HG02885 (cell line): Measurements from ENCODE around the gene INS.
"Not testable (repeated sequence)": the region's sequence is repeated elsewhere in the genome, so short reads cannot be mapped to it uniquely, and the experiment has no call there.

Experiments
- ATAC-seq: cut with Tn5 transposase; IDR thresholded peaks from one replicate; pipeline ENCODE4 v1.9.1; 2021; ENCODE audit warnings: mild to moderate bottlenecking; ENCODE audit not compliant: unreplicated experiment, poor library complexity

The INS gene

GRCh38 chr11:2136209-2136951 is 24.6 kb downstream of the INS start:
- ATAC-seq: no peak

GRCh38 chr11:2135648-2136201 is 25.3 kb downstream of the INS start:
- no peak for ATAC-seq

- ATAC-seq: no peak
Observed at GRCh38 chr11:2135018-2135569, 25.9 kb downstream of the INS start.

GRCh38 chr11:2134022-2135010 is 26.7 kb downstream of the INS start:
- no peak for ATAC-seq

- ATAC-seq: no peak
Observed at GRCh38 chr11:2133241-2134021, 27.6 kb downstream of the INS start.

GRCh38 chr11:2132874-2133240 is 28.2 kb downstream of the INS start:
- ATAC-seq: no peak

- ATAC-seq: no peak
Observed at GRCh38 chr11:2132246-2132645, 28.8 kb downstream of the INS start.

GRCh38 chr11:2131371-2132236 is 29.4 kb downstream of the INS start:
- ATAC-seq: no peak

- ATAC-seq: no peak
Observed at GRCh38 chr11:2130881-2131352, 30.1 kb downstream of the INS start.

GRCh38 chr11:2129699-2130366 is 31.2 kb downstream of the INS start:
- ATAC-seq: no peak

GRCh38 chr11:2129308-2129698 is 31.7 kb downstream of the INS start:
- no peak for ATAC-seq

- no peak for ATAC-seq
Observed at GRCh38 chr11:2128511-2129307, 32.3 kb downstream of the INS start.

- no peak for ATAC-seq
Observed at GRCh38 chr11:2128130-2128510, 32.9 kb downstream of the INS start.

GRCh38 chr11:2127482-2128129 is 33.4 kb downstream of the INS start:
- no peak for ATAC-seq

- no peak for ATAC-seq
Observed at GRCh38 chr11:2126520-2127085, 34.4 kb downstream of the INS start.

- not testable (repeated sequence) for ATAC-seq
Observed at GRCh38 chr11:2124736-2125484, 36.1 kb downstream of the INS start.
